Panc1 (cell line): ENCODE measurements around the gene MAP2K5.

Source experiments
- POLR2AphosphoS5 ChIP-seq: IDR thresholded peaks from 2 replicates; pipeline ENCODE4 v1.6.1; 2012; ENCODE audit warnings: mild to moderate bottlenecking, low read depth, low read length, moderate library complexity
- SIN3A ChIP-seq: IDR thresholded peaks from 2 replicates; pipeline ENCODE4 v1.6.1; 2012; ENCODE audit warnings: low read depth, mild to moderate bottlenecking, low read length, moderate library complexity, borderline replicate concordance; ENCODE audit not compliant: insufficient read depth
- TF ChIP-seq, protein P1 (sequence below): fragments of 450-650 bp; IDR thresholded peaks from 2 replicates; pipeline ENCODE4 v1.5.1; 2017; ENCODE audit warnings: mild to moderate bottlenecking
- TF ChIP-seq, protein P2 (sequence below), 2 experiments: IDR thresholded peaks; 2 replicates each; pipeline ENCODE4 v1.6.1; 2011 to 2012; ENCODE audit warnings: low read depth in 2 of 2, control low read depth in 1 of 2, low read length in 1 of 2, mild to moderate bottlenecking in 1 of 2, moderate library complexity in 1 of 2; ENCODE audit not compliant: insufficient read depth in 1 of 2

- TF ChIP-seq, protein P1, sequence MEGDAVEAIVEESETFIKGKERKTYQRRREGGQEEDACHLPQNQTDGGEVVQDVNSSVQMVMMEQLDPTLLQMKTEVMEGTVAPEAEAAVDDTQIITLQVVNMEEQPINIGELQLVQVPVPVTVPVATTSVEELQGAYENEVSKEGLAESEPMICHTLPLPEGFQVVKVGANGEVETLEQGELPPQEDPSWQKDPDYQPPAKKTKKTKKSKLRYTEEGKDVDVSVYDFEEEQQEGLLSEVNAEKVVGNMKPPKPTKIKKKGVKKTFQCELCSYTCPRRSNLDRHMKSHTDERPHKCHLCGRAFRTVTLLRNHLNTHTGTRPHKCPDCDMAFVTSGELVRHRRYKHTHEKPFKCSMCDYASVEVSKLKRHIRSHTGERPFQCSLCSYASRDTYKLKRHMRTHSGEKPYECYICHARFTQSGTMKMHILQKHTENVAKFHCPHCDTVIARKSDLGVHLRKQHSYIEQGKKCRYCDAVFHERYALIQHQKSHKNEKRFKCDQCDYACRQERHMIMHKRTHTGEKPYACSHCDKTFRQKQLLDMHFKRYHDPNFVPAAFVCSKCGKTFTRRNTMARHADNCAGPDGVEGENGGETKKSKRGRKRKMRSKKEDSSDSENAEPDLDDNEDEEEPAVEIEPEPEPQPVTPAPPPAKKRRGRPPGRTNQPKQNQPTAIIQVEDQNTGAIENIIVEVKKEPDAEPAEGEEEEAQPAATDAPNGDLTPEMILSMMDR = no peak
- TF ChIP-seq, protein P2, sequence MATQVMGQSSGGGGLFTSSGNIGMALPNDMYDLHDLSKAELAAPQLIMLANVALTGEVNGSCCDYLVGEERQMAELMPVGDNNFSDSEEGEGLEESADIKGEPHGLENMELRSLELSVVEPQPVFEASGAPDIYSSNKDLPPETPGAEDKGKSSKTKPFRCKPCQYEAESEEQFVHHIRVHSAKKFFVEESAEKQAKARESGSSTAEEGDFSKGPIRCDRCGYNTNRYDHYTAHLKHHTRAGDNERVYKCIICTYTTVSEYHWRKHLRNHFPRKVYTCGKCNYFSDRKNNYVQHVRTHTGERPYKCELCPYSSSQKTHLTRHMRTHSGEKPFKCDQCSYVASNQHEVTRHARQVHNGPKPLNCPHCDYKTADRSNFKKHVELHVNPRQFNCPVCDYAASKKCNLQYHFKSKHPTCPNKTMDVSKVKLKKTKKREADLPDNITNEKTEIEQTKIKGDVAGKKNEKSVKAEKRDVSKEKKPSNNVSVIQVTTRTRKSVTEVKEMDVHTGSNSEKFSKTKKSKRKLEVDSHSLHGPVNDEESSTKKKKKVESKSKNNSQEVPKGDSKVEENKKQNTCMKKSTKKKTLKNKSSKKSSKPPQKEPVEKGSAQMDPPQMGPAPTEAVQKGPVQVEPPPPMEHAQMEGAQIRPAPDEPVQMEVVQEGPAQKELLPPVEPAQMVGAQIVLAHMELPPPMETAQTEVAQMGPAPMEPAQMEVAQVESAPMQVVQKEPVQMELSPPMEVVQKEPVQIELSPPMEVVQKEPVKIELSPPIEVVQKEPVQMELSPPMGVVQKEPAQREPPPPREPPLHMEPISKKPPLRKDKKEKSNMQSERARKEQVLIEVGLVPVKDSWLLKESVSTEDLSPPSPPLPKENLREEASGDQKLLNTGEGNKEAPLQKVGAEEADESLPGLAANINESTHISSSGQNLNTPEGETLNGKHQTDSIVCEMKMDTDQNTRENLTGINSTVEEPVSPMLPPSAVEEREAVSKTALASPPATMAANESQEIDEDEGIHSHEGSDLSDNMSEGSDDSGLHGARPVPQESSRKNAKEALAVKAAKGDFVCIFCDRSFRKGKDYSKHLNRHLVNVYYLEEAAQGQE (IDR thresholded peaks at IDR 0.05; ENCODE audit: insufficient read depth in 1 of 2, low read depth in 2 of 2, low read length in 1 of 2) = no peak
- no peak for TF ChIP-seq SIN3A
- no peak for TF ChIP-seq POLR2AphosphoS5
These were observed 239.6 kb downstream of the MAP2K5 start for GRCh38 chr15:67781907-67782690.
